Body of pancreas (tissue), 4 donors: ENCODE data around the gene CACNA2D3. TPM values are rescaled to one million over a fixed set of nuclear protein-coding genes. Genes with fewer than 3 reads are reported as not detected.

Source experiments
- ATAC-seq: fragments of 150-250 bp; one replicate; pipeline ENCODE4 v1.9.1; 2016
- DNase-seq, 4 donors: peaks; one replicate each; pipeline ENCODE4 v3.0.0-alpha.2; 2019
- H3K27ac ChIP-seq, 4 donors: fragments of 200-600 bp; sonication (generic); 1 replicate in 3 of 4; 2 replicates in 1 of 4; pipeline versions ENCODE4 v1.5.1 to v1.6.1; 2016 to 2019; ENCODE audit warnings: mild to moderate bottlenecking in 1 of 4, mixed read lengths in 1 of 4, moderate library complexity in 1 of 4
- H3K27me3 ChIP-seq, 2 donors: fragments of 200-600 bp; sonication (generic); one replicate each; pipeline ENCODE4 v1.6.0; 2016; ENCODE audit warnings: mild to moderate bottlenecking in 1 of 2
- H3K36me3 ChIP-seq, 2 donors: fragments of 200-600 bp; sonication (generic); replicated peaks in 1 of 2; 2 replicates each; pipeline ENCODE4 v1.5.1; 2016; ENCODE audit warnings: low read depth in 2 of 2; ENCODE audit not compliant: insufficient read depth in 1 of 2
- H3K4me1 ChIP-seq: fragments of 200-600 bp; sonication (generic); one replicate; pipeline ENCODE4 v1.6.0; 2016
- H3K4me3 ChIP-seq, 2 donors: fragments of 200-600 bp; sonication (generic); 1 replicate in 1 of 2; 2 replicates in 1 of 2; pipeline ENCODE4 v1.5.1; 2016 to 2019
- H3K9me3 ChIP-seq, 3 donors: fragments of 200-600 bp; sonication (generic); 1 replicate in 2 of 3; 2 replicates in 1 of 3; pipeline ENCODE4 v1.5.1; 2016
- CTCF ChIP-seq, 7 experiments: fragments of 450-650 bp in 4 of 7; fragments of 200-600 bp in 3 of 7; sonication (generic) in 3 of 7; IDR thresholded peaks; one replicate each; pipeline ENCODE4 v1.5.1; 2016 to 2019; ENCODE audit warnings: antibody characterized with exemption in 7 of 7
- POLR2A ChIP-seq, 3 donors: fragments of 450-650 bp; IDR thresholded peaks; one replicate each; pipeline ENCODE4 v1.6.1; 2016; ENCODE audit warnings: antibody characterized with exemption in 3 of 3, mild to moderate bottlenecking in 2 of 3
- WGBS, 2 donors: methylation state at CpG; one replicate each; pipeline ENCODE4 v1.1.5; 2017; 5-methylcytosine and 5-hydroxymethylcytosine counted together
- intact Hi-C: fragments of 100-400 bp; cut with DNase I; formaldehyde crosslinking; loops from one replicate; pipeline ENCODE4 v1.15.1; 2023
- total RNA-seq, 2 donors: library from RNA; depleted of rRNA; stranded (reverse); fragments of >200 nt; gene quantifications; one replicate each; pipeline ENCODE4 v1.1.0, GENCODE V29; 2016

The CACNA2D3 gene
- total RNA-seq, 2 donors from 2014 or later, result not detected

GRCh38 chr3:54349231-54349652 is 226.9 kb downstream of the CACNA2D3 start:
- H3K27ac ChIP-seq, result no peak overlapping the region
- H3K4me3 ChIP-seq, result no peak overlapping the region
- H3K9me3 ChIP-seq, result no peaks in the 10 kb centered on the region
- WGBS, 2 donors, result 44 to 51% methylated on average over 4 of the region's 4 CpGs
- TF ChIP-seq POLR2A (IDR thresholded peaks at IDR 0.05) (no peak), CTCF (IDR thresholded peaks at IDR 0.05) (no peak)
- DNase-seq (no peak), ATAC-seq (no peak)
- no peaks in the 10 kb centered on the region for H3K27me3 ChIP-seq
- peaks cover 6% of the 10 kb centered on the region for H3K4me1 ChIP-seq
- intact Hi-C loops, result no loop called here
- H3K36me3 ChIP-seq, result no peaks in the 10 kb centered on the region

GRCh38 chr3:54349691-54350090 is 227.3 kb downstream of the CACNA2D3 start:
- no peak for DNase-seq
- H3K27ac ChIP-seq, result no peak overlapping the region
- no peaks in the 10 kb centered on the region for H3K9me3 ChIP-seq
- no peaks in the 10 kb centered on the region for H3K27me3 ChIP-seq
- no peak for TF ChIP-seq CTCF (IDR thresholded peaks at IDR 0.05)
- no peak for TF ChIP-seq POLR2A (IDR thresholded peaks at IDR 0.05)
- no peak for ATAC-seq
- intact Hi-C loops, result no loop called here
- no peaks in the 10 kb centered on the region for H3K36me3 ChIP-seq
- WGBS, 2 donors, result 85 to 87% methylated on average over 4 of the region's 4 CpGs
- H3K4me1 ChIP-seq, result peaks cover 6% of the 10 kb centered on the region
- no peak overlapping the region for H3K4me3 ChIP-seq

- TF ChIP-seq CTCF (IDR thresholded peaks at IDR 0.05), result no peak
- no peak for TF ChIP-seq POLR2A (IDR thresholded peaks at IDR 0.05)
- H3K27me3 ChIP-seq, result no peaks in the 10 kb centered on the region
- no peak for DNase-seq
Measured at GRCh38 chr3:54353546-54353945, 231.2 kb downstream of the CACNA2D3 start.

GRCh38 chr3:54353946-54354345 is 231.6 kb downstream of the CACNA2D3 start:
- ATAC-seq (no peak), DNase-seq (no peak)
- Histone ChIP-seq H3K9me3 (no peaks in the 10 kb centered on the region), H3K27ac (no peak overlapping the region), H3K4me1 (peaks cover 6% of the 10 kb centered on the region), H3K27me3 (no peaks in the 10 kb centered on the region), H3K36me3 (no peaks in the 10 kb centered on the region), H3K4me3 (no peak overlapping the region)
- intact Hi-C loops, result no loop called here
- 21 to 40% methylated on average over 5 of the region's 5 CpGs for WGBS, 2 donors
- TF ChIP-seq POLR2A (IDR thresholded peaks at IDR 0.05) (no peak), CTCF (IDR thresholded peaks at IDR 0.05) (no peak)

More at GRCh38 chr3:54353546-54353945, 231.2 kb downstream of the CACNA2D3 start:
- intact Hi-C loops, result no loop called here
- no peak for ATAC-seq
- 57 to 68% methylated on average over 5 of the region's 5 CpGs for WGBS, 2 donors
- no peaks in the 10 kb centered on the region for H3K36me3 ChIP-seq
- H3K27ac ChIP-seq, result no peak overlapping the region
- H3K9me3 ChIP-seq, result no peaks in the 10 kb centered on the region
- H3K4me3 ChIP-seq, result no peak overlapping the region
- peaks cover 6% of the 10 kb centered on the region for H3K4me1 ChIP-seq

GRCh38 chr3:54355800-54356199 is 233.4 kb downstream of the CACNA2D3 start:
- 81 to 92% methylated on average over 5 of the region's 5 CpGs for WGBS, 2 donors
- no peak for ATAC-seq

More at GRCh38 chr3:54355800-54356199, 233.4 kb downstream of the CACNA2D3 start:
- no peak for TF ChIP-seq POLR2A (IDR thresholded peaks at IDR 0.05)
- no peak for TF ChIP-seq CTCF (IDR thresholded peaks at IDR 0.05)
- H3K27me3 ChIP-seq, result no peaks in the 10 kb centered on the region
- intact Hi-C loops, result no loop called here
- no peak overlapping the region for H3K27ac ChIP-seq
- H3K36me3 ChIP-seq, result no peaks in the 10 kb centered on the region
- no peak for DNase-seq
- peaks cover 6% of the 10 kb centered on the region for H3K4me1 ChIP-seq
- no peaks in the 10 kb centered on the region for H3K9me3 ChIP-seq
- no peak overlapping the region for H3K4me3 ChIP-seq
